NCI-H82 (cell line): ENCODE results near the gene BLVRB.
A peak's percentile ranks its signal among the peaks of the same experiment; 100 is the strongest.
"Not testable (repeated sequence)": the region's sequence is repeated elsewhere in the genome, so short reads cannot be mapped to it uniquely, and the experiment has no call there.

Experiments
- DNase-seq: peaks from one replicate; lab custom pipeline; 2025; lab: John Stamatoyannopoulos, UW

The BLVRB gene

DNA sequence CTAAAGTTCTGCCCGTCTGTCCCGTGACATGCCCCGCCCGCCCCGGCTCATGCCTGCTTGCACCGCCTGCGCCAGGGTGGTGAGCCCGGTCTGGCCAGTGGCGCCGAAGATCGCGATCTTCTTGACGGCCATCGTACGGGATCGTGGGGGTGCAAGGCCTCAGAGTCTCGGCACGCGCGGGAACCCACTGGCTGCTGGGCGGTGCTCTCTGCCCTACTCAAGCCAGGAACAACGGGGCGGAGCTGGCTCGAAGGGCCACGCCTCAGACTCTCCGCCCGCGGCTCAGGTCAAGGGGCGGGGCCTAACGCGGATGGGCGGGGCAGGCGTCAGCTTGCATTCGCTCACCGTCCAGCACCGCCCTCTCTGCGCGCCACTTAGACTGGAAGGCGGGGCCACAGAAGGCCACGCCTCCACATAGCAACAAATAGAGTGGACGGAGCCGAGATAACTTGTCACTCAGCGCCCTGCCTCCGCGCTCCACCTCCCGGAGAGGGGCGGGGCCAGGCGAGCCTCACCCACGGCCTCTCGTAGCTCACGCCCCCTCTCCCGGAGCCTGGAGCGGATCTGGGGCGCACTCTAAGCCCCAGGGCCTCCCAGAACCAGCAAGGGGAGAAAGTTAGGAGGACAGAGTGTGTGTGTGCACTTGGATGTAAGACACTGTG is at the start of gene BLVRB:
TSS of gene BLVRB (minus strand) at position 189 of the 662 bp plus-strand sequence. CDS start at position 132, 57 bp downstream.
- DNase-seq = peak; percentile 100

- no peak for DNase-seq
Observed at GRCh38 chr19:40513741-40514315, 48.3 kb upstream of the BLVRB start.

DNA sequence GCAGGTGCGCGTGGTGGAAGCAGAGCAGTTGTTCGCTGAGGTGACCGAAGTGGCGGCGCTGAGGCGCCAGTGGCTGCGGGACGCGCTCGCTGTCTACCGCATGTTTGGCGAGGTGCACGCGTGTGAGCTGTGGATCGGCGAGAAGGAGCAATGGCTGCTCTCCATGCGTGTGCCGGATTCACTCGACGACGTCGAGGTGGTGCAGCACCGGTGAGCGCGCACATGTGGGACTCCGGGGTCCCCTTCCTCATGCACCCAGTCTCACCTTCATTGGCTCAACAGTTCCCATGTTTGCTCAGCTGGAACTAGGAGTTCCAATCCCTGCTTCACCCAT is 47.8 kb upstream of the BLVRB start:
- no peak for DNase-seq

DNA sequence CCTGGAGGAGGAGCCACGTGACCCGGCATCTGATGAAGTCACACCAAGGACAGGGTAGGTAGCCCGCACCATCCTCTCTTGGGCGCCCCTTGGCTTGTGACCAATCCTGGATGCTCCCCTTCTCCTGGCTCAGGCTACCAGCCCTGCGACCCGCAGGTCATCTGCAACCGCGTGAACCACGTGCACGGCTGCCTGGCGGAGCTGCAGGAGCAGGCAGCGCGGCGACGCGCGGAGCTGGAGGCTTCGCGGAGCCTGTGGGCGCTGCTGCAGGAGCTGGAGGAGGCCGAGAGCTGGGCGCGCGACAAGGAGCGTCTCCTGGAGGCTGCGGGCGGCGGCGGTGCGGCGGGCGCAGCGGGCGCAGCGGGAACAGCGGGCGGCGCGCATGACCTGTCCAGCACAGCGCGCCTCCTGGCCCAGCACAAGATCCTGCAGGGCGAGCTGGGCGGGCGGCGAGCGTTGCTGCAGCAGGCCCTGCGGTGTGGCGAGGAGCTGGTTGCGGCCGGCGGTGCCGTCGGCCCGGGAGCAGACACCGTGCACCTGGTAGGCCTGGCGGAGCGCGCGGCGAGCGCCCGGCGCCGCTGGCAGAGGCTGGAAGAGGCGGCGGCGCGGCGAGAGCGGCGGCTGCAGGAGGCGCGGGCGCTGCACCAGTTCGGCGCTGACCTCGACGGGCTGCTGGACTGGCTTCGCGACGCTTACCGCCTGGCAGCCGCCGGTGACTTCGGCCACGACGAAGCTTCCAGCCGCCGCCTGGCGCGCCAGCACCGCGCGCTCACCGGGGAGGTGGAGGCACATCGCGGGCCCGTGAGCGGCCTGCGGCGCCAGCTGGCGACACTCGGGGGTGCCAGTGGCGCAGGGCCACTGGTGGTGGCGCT is 47.2 kb upstream of the BLVRB start:
- DNase-seq = peak; percentile 25

DNA sequence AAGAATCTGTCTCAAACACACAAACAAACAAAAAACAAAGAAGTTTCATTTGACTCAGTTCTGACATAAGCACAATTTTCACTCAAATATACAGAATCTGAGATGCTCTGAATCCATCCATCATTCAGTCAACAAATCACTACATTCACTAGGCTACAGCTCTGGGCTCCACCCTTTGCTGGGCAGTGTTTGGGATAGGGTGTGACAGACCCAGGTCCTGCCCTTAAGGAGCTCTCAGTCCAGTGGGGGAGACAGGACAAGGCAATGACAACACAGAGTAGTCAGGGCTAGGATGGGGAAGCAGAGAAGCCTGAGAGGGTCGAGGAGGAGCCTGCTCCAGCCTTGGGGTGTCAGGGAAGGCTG is 46.5 kb upstream of the BLVRB start:
- no peak for DNase-seq

DNA sequence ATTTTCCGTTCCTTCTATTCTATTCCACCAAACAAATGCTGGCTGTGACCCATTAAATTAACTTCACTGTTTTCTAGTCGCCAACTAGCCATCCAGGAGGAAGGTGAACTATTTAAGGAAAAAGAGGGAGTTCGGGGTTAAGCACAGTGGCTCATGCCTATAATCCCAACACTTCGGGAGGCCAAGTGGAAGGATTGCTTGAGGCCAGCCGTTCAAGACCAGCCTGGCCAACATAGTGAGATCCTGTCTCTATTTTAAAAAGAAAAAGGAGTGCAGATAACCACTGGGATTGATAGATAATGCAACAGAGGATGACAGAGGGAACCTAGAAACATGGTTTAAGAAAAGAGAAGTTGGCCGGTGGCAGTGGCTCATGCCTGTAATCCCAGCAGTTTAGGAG is 45.9 kb upstream of the BLVRB start:
- DNase-seq = no peak

DNA sequence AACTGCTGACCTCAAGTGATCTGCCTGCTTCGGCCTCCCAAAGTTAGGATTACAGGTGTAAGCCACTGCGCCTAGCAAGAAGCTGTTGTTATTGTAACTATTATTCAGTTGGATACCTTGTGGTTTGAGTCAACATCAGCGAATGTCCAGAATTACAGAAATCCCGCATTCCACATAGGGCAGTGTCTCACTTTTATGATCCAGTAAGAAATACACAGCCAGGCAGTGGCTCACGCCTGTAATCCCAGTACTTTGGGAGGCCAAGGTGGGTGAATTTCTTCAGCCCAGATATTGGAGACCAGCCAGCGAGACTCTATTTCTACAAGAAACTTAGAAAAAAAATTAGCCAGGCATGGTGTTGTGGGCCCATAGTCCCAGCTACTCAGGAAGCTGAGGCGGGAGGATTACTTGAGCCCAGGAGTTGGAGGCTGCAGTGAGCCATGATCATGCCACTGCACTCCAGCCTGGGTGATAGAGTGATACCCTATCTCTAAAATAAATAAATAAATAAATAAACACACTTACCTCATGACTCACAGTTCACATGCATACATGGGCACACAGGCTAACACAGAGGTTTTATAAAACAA is 45.1 kb upstream of the BLVRB start:
- DNase-seq = no peak

DNA sequence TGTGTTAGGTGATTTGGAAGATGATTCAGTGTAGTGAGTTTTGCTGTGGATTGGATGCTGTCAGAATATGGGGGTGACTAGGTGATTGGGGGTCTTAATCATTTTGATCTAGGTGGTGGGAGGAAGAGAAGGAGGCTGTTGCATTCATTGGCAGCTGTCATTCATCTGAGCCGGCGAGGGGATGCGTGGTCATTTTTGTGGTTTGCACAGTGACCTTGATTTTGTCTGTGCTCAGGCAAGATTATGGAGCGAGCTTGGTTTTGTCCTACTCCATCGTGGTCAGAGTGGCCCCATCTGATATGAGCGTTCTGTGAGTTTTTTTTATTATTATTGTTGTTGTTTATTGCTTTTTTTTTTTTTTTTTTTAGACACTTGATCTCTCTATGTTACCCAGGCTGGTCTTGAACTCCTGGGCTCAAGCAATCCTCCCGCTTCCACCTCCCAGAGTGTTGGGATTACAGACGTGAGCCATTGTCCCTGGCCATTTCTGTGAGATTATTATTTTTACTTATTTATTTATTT is 43.3 kb upstream of the BLVRB start:
- no peak for DNase-seq

GRCh38 chr19:40507892-40508291 is 42.3 kb upstream of the BLVRB start:
- DNase-seq = no peak

DNA sequence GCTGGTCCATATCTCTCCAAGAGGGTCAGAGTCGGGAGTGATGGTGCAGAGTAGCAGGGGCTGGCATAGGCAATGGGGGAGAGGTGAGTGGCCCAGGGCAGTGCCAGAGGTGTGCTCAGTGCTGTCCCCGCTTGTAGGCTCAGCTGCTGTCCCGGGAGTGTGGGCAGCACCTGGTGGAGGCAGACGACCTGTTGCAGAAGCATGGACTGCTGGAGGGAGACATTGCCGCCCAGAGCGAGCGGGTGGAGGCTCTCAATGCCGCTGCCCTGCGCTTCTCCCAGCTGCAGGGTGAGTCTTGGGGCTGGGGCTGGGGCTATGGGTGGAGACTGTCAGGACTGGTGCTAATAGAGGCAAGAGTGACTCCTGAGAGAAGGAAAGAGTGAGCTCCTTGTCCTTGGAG is 40.6 kb upstream of the BLVRB start:
- DNase-seq = no peak

DNA sequence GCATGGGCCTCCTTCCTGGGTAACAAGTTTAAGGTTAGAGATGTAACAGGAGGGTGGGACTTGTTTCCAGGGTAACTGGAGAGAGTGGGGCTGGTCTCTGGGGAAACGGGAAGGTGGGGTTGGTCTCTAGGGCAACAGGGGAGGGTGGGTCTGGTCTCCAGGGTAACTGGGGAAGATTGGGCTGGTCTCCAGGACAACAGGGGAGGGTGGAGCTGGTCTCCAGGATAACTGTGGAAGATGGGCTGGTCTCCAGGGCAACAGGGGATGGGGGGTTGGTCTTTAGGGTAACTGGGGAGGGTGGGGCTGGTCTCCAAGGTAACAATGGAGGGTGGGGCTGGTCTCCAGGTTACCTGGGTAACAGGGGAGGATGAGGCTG is 37.8 kb upstream of the BLVRB start:
- peak; percentile 61 for DNase-seq

DNA sequence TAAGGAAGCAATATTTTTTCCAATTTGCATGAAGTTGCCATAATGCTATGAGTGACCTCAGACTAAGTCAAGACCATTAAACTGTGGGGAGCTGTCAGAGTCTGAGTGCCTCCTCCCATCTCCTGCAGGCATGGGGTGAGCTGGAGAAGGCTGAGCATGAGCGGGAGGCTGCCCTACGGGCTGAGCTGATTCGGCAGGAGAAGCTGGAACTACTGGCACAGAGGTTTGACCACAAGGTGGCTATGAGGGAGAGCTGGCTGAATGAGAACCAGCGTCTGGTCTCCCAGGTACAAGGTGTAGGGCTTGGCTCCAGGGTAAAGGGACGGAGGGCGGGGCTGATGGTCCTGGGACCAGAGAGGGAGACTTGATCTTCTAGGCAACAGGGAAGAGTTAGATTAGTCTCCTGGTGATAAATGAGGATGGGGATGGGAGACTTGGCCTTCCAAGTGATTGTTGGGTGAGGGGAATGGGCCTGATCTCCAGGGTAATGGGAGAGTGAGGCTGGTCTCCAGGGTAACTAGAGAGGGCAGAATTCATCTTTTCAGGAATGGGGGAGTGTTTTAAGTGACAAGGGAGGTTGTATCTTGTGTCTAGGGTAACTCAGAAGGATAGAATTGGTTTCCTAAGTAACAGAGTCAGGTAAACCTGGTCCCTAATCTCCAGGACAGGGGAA is 37.2 kb upstream of the BLVRB start:
- peak; percentile 47 for DNase-seq

GRCh38 chr19:40502081-40502480 is 36.5 kb upstream of the BLVRB start:
- DNase-seq = no peak

DNA sequence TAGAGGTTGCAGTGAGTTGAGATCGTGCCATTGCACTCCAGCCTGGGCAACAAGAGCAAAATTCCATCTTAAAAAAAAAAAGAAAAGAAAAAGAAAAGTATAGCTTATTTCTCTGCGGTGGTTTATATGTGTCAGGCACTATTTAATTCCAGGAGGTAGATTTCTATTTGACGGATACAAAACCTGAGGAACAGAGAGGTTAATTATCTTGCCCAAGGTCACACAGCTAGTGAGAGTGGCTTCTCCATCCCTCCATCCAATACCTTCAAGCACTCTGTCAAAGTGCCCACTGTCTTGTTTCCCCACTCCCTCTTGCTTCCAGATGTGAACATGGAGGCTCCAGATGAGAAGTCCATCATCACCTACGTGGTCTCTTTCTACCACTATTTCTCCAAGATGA is 36.1 kb upstream of the BLVRB start:
- no peak for DNase-seq

GRCh38 chr19:40500678-40501530 is 35.4 kb upstream of the BLVRB start:
- not testable (repeated sequence) for DNase-seq

GRCh38 chr19:40499320-40499719 is 33.8 kb upstream of the BLVRB start:
- DNase-seq = no peak

DNA sequence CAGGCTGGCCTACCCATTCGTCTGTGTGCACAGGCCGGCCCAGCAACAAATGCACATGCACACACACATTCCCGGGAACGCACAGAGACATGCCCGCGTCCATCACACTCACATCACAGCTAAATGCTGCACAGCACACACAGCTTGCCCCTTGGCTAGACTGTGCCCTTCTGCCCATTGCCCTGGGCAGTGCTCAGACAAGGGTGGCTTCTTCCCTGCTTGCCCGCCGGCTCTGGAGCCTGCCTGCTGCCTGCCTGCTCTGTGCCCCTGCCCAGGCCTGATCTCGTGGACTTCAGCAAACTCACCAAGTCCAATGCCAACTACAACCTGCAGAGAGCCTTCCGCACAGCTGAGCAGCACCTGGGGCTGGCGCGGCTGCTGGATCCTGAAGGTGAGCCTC is 31.7 kb upstream of the BLVRB start:
- no peak for DNase-seq

- peak; percentile 54 for DNase-seq
Observed at GRCh38 chr19:40494191-40494838, 28.8 kb upstream of the BLVRB start.

- no peak for DNase-seq
Observed at GRCh38 chr19:40493778-40494177, 28.2 kb upstream of the BLVRB start.

GRCh38 chr19:40492274-40492673 is 26.7 kb upstream of the BLVRB start:
- no peak for DNase-seq

DNA sequence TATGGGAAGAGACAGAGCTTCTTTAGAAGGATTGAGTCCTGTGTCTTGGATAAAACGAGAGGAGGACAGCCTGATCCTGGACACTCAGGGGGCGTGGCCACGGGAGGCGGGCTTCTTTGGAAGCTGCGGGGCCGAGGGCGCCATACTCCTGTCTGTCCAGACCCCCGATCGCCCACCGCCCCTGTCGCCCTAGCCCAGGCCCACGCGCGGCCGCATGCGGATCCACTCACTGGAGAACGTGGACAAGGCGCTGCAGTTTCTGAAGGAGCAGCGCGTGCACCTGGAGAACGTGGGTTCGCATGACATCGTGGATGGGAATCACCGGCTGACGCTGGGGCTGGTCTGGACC is 24.3 kb upstream of the BLVRB start:
- DNase-seq = no peak
